Gastroesophageal sphincter (tissue), 3 donors: ENCODE data around the gene MYO7A.

Experiments used
- CTCF ChIP-seq, 4 experiments: fragments of 200-600 bp in 2 of 4; fragments of 450-650 bp in 2 of 4; sonication (generic) in 1 of 4; IDR thresholded peaks; one replicate each; pipeline ENCODE4 v1.5.1; 2017 to 2019; ENCODE audit warnings: antibody characterized with exemption in 4 of 4, mild to moderate bottlenecking in 2 of 4, moderate library complexity in 2 of 4
- EP300 ChIP-seq: sonication (generic); formaldehyde crosslinking; IDR thresholded peaks from one replicate; pipeline ENCODE4 v1.6.1; 2017; ENCODE audit warnings: antibody characterized with exemption, mild to moderate bottlenecking
- POLR2A ChIP-seq, 2 donors: fragments of 450-650 bp; IDR thresholded peaks; one replicate each; pipeline ENCODE4 v1.6.1; 2017; ENCODE audit warnings: antibody characterized with exemption in 2 of 2, mild to moderate bottlenecking in 2 of 2, moderate library complexity in 1 of 2
- POLR2AphosphoS5 ChIP-seq: sonication (generic); formaldehyde crosslinking; IDR thresholded peaks from one replicate; pipeline ENCODE4 v1.6.1; 2017; ENCODE audit warnings: antibody characterized with exemption

GRCh38 chr11:77262803-77263202 is 134.8 kb downstream of the MYO7A start:
- TF ChIP-seq CTCF (IDR thresholded peaks at IDR 0.05) (no peak), EP300 (no peak), POLR2AphosphoS5 (no peak), POLR2A (IDR thresholded peaks at IDR 0.05) (no peak)
